Pericardium fibroblast (primary cell): ENCODE measurements around the gene TRNAU1AP. TPM values are rescaled to one million over a fixed set of nuclear protein-coding genes. Genes with fewer than 3 reads are reported as not detected.

Experiments
- total RNA-seq: library from RNA; depleted of rRNA; stranded (reverse); fragments of >200 nt; gene quantifications from 2 replicates; pipeline ENCODE4 v1.2.3, GENCODE V29; 2015

TRNAU1AP gene
- total RNA-seq, result 18.9 and 28.0 TPM in 2 replicates

GRCh38 chr1:28552758-28553663, at the start of gene TRNAU1AP:
Gene TRNAU1AP, plus strand, starts transcription at chr1:28553085. Its CDS starts 26 bp downstream, at chr1:28553111.

GRCh38 chr1:28505406-28506187, 47.3 kb upstream of the TRNAU1AP start, which contains the start of gene RCC1:
Gene RCC1, plus strand, starts transcription at chr1:28506043. Its CDS starts 23,824 bp downstream, at chr1:28529867.

GRCh38 chr1:28591708-28592320, 38.9 kb downstream of the TRNAU1AP start, which contains the start of gene RAB42:
Gene RAB42, plus strand, starts transcription at chr1:28592265. Its CDS starts 247 bp downstream, at chr1:28592512.

Other genes with a start within 250 kb of the TRNAU1AP start
- gene MED18, start 224.0 kb upstream of the TRNAU1AP start, total RNA-seq, result 9.4 and 11.8 TPM in 2 replicates
- 6.5 and 8.7 TPM in 2 replicates for gene PHACTR4, start 183.3 kb upstream of the TRNAU1AP start, total RNA-seq
- gene RCC1, start 47.0 kb upstream of the TRNAU1AP start, total RNA-seq, result 20.9 and 38.1 TPM in 2 replicates
- 5.5 and 8.3 TPM in 2 replicates for gene RAB42, start 39.2 kb downstream of the TRNAU1AP start, total RNA-seq
- gene TAF12, start 90.0 kb downstream of the TRNAU1AP start, total RNA-seq, result 28.8 and 34.2 TPM in 2 replicates
- gene RNU11, start 95.5 kb downstream of the TRNAU1AP start, total RNA-seq, result not detected in 2 replicates
- gene GMEB1, start 115.7 kb downstream of the TRNAU1AP start, total RNA-seq, result 4.5 and 8.5 TPM in 2 replicates
- 34.4 and 35.4 TPM in 2 replicates for gene YTHDF2, start 183.9 kb downstream of the TRNAU1AP start, total RNA-seq